ENCODE measurements around the gene ADCK1. TPM values are rescaled to one million over a fixed set of nuclear protein-coding genes. Genes with fewer than 3 reads are reported as not detected.
"Not testable (repeated sequence)": the region's sequence is repeated elsewhere in the genome, so short reads cannot be mapped to it uniquely, and the experiment has no call there.

ADCK1 gene
- total RNA-seq, 1 experiment from 2014 or later = 12.2 TPM

DNA sequence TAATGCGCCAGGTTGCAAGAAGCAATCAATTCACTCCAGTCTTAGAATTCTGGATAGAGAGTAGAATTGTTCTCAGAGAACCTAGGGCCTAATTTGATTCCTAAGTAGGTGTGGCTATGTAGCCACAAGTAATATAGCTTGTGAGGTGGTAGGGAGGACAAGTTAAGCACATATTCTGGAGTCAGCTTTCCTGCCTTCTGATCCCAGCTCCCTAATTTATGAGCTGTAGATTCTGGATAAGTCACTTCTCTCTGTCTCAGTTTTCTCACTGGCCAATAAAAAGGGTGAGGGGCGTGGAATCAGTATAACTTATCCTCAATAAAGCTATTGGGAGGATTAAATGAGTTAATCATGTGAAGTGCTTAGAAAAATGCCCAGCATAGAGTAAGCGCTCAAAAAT is 35.9 kb upstream of the ADCK1 start:
- H4K8ac ChIP-seq (replicated peaks; ENCODE audit: insufficient read length, low read depth, low read length) = no peak overlapping the region
- no peak overlapping the region for H4K91ac ChIP-seq (ENCODE audit: insufficient read length, low read depth, low read length)
- H2BK12ac ChIP-seq (ENCODE audit: insufficient read length, low read depth, low read length) = no peak overlapping the region
- no peak for DNase-seq
- H3T11ph ChIP-seq (ENCODE audit: low read length) = no peak overlapping the region
- H3K4me2 ChIP-seq (ENCODE audit: insufficient read depth, insufficient read length, low read length) = no peak overlapping the region
- H2BK5ac ChIP-seq (ENCODE audit: insufficient read length, low read length) = no peak overlapping the region
- H3K18ac ChIP-seq (ENCODE audit: insufficient read length, low read depth, low read length) = no peak overlapping the region
- no peaks in the 10 kb centered on the region for H4K20me1 ChIP-seq (ENCODE audit: control insufficient read depth, insufficient read depth, insufficient read length)
- H3K27ac Mint-ChIP-seq = peak overlapping the region in 2 of 3 experiments; percentile 45 to 86; a peak in 3 of 7 replicates
- H3K4me3 Mint-ChIP-seq = no peak overlapping the region
- no peak overlapping the region for H3K23ac ChIP-seq (ENCODE audit: insufficient read length, low read depth, low read length)
- WGBS (ENCODE audit: extremely low coverage, insufficient read length, low lambda C conversion rate) = no CpG with 5 or more reads among the region's 3 CpGs
- no peak overlapping the region for H2AK5ac ChIP-seq (ENCODE audit: insufficient read length, low read length)
- H3K27me3 Mint-ChIP-seq (ENCODE audit: low read depth) = no peaks in the 10 kb centered on the region; the same call in 1 of the 2 replicates
- TF ChIP-seq, protein P1, sequence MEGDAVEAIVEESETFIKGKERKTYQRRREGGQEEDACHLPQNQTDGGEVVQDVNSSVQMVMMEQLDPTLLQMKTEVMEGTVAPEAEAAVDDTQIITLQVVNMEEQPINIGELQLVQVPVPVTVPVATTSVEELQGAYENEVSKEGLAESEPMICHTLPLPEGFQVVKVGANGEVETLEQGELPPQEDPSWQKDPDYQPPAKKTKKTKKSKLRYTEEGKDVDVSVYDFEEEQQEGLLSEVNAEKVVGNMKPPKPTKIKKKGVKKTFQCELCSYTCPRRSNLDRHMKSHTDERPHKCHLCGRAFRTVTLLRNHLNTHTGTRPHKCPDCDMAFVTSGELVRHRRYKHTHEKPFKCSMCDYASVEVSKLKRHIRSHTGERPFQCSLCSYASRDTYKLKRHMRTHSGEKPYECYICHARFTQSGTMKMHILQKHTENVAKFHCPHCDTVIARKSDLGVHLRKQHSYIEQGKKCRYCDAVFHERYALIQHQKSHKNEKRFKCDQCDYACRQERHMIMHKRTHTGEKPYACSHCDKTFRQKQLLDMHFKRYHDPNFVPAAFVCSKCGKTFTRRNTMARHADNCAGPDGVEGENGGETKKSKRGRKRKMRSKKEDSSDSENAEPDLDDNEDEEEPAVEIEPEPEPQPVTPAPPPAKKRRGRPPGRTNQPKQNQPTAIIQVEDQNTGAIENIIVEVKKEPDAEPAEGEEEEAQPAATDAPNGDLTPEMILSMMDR (conservative IDR thresholded peaks at IDR 0.05) = no peak
- H2BK20ac ChIP-seq (ENCODE audit: low read depth, low read length, poor library complexity, severe bottlenecking) = no peak overlapping the region
- H3K4me1 Mint-ChIP-seq = peaks cover 24 to 35% of the 10 kb centered on the region in 2 experiments
- H2AFZ ChIP-seq (ENCODE audit: low read length) = no peak overlapping the region
- peaks cover 1% of the 10 kb centered on the region; the same call in 1 of the 2 replicates for H3K79me2 ChIP-seq (ENCODE audit: insufficient read depth, low read length)
- no peak overlapping the region for H3K4ac ChIP-seq (ENCODE audit: low read depth, low read length)
- H3K56ac ChIP-seq (ENCODE audit: insufficient read length, low read depth, low read length) = no peak overlapping the region
- H3K79me1 ChIP-seq (ENCODE audit: insufficient read depth, low read depth, low read length, poor library complexity, severe bottlenecking) = peaks cover 3% of the 10 kb centered on the region
- H4K5ac ChIP-seq (ENCODE audit: insufficient read length, low read depth, low read length) = no peak overlapping the region
- no peaks in the 10 kb centered on the region for H3K4me1 ChIP-seq (ENCODE audit: insufficient read depth, low read length)
- no peak overlapping the region for H3K27ac ChIP-seq (ENCODE audit: insufficient read length, low read depth, low read length)
- 0 out of 2 replicates have a peak, but pooled peaks cover 2% of the 10 kb centered on the region for H3K27me3 ChIP-seq (ENCODE audit: insufficient read depth, low read length)
- H3K36me3 Mint-ChIP-seq (ENCODE audit: insufficient read depth in 1 of 3, low read depth in 3 of 3) = peaks cover 0 to 2% (median 0%) of the 10 kb centered on the region in 3 experiments; a peak in 1 of 7 replicates
- H3K9me3 ChIP-seq (ENCODE audit: control insufficient read depth, low read depth, low read length) = no peaks in the 10 kb centered on the region
- H3K9ac ChIP-seq (ENCODE audit: extremely low read depth, insufficient read length, low read length) = no peak overlapping the region
- peaks cover 7% of the 10 kb centered on the region for H3K23me2 ChIP-seq (ENCODE audit: insufficient read length, low read depth, low read length, poor library complexity, severe bottlenecking)
- no peak overlapping the region for H3K14ac ChIP-seq (ENCODE audit: insufficient read depth, low read length)
- no peaks in the 10 kb centered on the region for H3K9me3 Mint-ChIP-seq
- no peak overlapping the region for H2BK15ac ChIP-seq (ENCODE audit: low read depth, low read length)
- no peak overlapping the region for H2BK120ac ChIP-seq (ENCODE audit: low read depth, low read length, poor library complexity, severe bottlenecking)

DNA sequence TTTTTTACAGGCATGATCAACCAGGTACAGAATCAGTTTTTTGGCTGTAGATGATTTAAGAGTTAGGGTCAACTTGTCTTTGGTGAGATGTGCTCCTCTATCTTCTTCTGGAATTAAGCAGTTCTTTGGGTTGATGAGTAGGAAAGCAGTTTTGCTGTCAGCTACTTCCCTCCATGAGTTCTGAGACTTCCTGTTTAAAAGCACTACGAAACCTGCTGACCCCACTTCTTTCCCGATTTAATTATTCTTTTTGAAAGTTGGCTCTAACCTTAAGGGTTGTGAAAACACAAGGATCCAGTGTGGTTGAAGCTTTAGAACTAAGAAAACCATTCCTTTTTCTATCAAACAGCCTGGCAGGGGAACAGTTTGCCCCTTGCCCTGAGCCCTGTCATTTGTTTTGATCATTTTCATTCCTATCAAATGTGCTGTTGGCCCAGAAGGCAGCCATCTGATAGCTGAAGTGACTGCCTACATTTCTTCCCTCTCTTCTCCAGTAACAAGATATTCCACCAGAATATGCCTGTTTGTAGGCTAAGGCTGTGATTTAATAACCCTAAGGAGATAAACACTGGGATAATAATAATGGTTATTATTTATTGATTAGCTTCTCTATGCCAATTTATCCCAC is 31.4 kb upstream of the ADCK1 start:
- not testable (repeated sequence) for H3K9ac ChIP-seq (ENCODE audit: extremely low read depth, insufficient read length, low read length); H2AK5ac ChIP-seq (ENCODE audit: insufficient read length, low read length); H2BK20ac ChIP-seq (ENCODE audit: low read depth, low read length, poor library complexity, severe bottlenecking); H3K23me2 ChIP-seq (ENCODE audit: insufficient read length, low read depth, low read length, poor library complexity, severe bottlenecking); H3K56ac ChIP-seq (ENCODE audit: insufficient read length, low read depth, low read length); H2AFZ ChIP-seq (ENCODE audit: low read length); H3K79me2 ChIP-seq (ENCODE audit: insufficient read depth, low read length); H2BK5ac ChIP-seq (ENCODE audit: insufficient read length, low read length); H3K27ac Mint-ChIP-seq; H3K23ac ChIP-seq (ENCODE audit: insufficient read length, low read depth, low read length); H3K27me3 Mint-ChIP-seq (ENCODE audit: low read depth); H3K27me3 ChIP-seq (ENCODE audit: insufficient read depth, low read length); H3T11ph ChIP-seq (ENCODE audit: low read length); H3K79me1 ChIP-seq (ENCODE audit: insufficient read depth, low read depth, low read length, poor library complexity, severe bottlenecking); H4K91ac ChIP-seq (ENCODE audit: insufficient read length, low read depth, low read length); H3K4me2 ChIP-seq (ENCODE audit: insufficient read depth, insufficient read length, low read length); H3K4ac ChIP-seq (ENCODE audit: low read depth, low read length); H3K4me3 Mint-ChIP-seq; H3K9me3 Mint-ChIP-seq; H2BK12ac ChIP-seq (ENCODE audit: insufficient read length, low read depth, low read length); H2BK120ac ChIP-seq (ENCODE audit: low read depth, low read length, poor library complexity, severe bottlenecking); H4K20me1 ChIP-seq (ENCODE audit: control insufficient read depth, insufficient read depth, insufficient read length); H3K4me1 ChIP-seq (ENCODE audit: insufficient read depth, low read length); H2BK15ac ChIP-seq (ENCODE audit: low read depth, low read length); H3K27ac ChIP-seq (ENCODE audit: insufficient read length, low read depth, low read length); H4K5ac ChIP-seq (ENCODE audit: insufficient read length, low read depth, low read length); H4K8ac ChIP-seq (replicated peaks; ENCODE audit: insufficient read length, low read depth, low read length); H3K18ac ChIP-seq (ENCODE audit: insufficient read length, low read depth, low read length); DNase-seq; H3K14ac ChIP-seq (ENCODE audit: insufficient read depth, low read length); H3K36me3 Mint-ChIP-seq (ENCODE audit: insufficient read depth in 1 of 3, low read depth in 3 of 3); H3K9me3 ChIP-seq (ENCODE audit: control insufficient read depth, low read depth, low read length)
- no CpG with 5 or more reads among the region's 2 CpGs for WGBS (ENCODE audit: extremely low coverage, insufficient read length, low lambda C conversion rate)
- peaks cover 7 to 12% of the 10 kb centered on the region in 2 experiments for H3K4me1 Mint-ChIP-seq
